GM21529 (cell line): Measurements from ENCODE around the gene ZSWIM8.
"Not testable (repeated sequence)": the region's sequence is repeated elsewhere in the genome, so short reads cannot be mapped to it uniquely, and the experiment has no call there.

Source experiments
- ATAC-seq: cut with Tn5 transposase; IDR thresholded peaks from one replicate; pipeline ENCODE4 v1.9.1; 2021; ENCODE audit not compliant: unreplicated experiment

Gene ZSWIM8

GRCh38 chr10:73772281-73773151, 12.9 kb upstream of the ZSWIM8 start:
- ATAC-seq: peak; percentile 65

- peak; percentile 0 for ATAC-seq
Measured at GRCh38 chr10:73773152-73773879, 12.1 kb upstream of the ZSWIM8 start.

DNA sequence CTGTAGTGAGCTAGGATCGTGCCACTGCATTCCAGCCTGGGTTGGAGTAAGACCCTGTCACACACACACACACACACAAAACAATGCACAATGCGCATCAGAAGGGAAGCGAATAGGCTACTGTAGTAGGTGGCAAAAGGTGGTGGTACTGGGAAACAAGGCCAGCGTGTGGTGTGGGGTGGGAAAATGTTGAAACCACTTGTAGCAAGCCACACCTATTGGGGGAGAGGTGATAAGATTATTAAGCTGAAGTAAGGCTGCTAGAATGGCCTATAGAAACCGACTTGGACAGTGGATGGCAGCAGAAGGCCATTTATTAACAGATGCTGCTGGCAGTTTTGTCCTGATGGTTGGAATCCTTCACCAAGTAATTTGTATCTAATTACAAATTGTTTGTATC, 10.8 kb upstream of the ZSWIM8 start:
- no peak for ATAC-seq

GRCh38 chr10:73779018-73779417, 6.4 kb upstream of the ZSWIM8 start:
- no peak for ATAC-seq

- no peak for ATAC-seq
Measured at GRCh38 chr10:73779539-73780197, 5.7 kb upstream of the ZSWIM8 start.

GRCh38 chr10:73780301-73780700, 5.1 kb upstream of the ZSWIM8 start:
- ATAC-seq: no peak

DNA sequence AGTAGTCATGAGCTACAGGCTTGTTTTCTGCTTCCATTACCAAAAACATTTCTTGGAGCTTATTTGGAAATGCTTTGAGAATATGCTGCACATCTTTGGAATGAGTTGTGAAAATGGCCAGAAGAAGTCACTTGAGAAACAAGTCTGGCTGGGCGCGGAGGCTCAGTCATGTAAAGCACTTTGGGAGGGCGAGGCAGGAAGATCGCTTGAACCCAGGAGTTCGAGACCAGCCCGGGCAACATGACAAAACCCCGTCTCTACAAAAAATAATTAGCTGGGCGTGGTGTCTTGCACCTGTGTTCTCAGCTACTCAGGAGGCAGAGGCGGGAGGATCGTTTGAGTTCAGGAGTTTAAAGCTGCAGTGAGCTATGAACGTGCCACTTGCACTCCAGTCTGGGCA, 4.4 kb upstream of the ZSWIM8 start:
- no peak for ATAC-seq

GRCh38 chr10:73781548-73781878, 3.9 kb upstream of the ZSWIM8 start:
- ATAC-seq: no peak

DNA sequence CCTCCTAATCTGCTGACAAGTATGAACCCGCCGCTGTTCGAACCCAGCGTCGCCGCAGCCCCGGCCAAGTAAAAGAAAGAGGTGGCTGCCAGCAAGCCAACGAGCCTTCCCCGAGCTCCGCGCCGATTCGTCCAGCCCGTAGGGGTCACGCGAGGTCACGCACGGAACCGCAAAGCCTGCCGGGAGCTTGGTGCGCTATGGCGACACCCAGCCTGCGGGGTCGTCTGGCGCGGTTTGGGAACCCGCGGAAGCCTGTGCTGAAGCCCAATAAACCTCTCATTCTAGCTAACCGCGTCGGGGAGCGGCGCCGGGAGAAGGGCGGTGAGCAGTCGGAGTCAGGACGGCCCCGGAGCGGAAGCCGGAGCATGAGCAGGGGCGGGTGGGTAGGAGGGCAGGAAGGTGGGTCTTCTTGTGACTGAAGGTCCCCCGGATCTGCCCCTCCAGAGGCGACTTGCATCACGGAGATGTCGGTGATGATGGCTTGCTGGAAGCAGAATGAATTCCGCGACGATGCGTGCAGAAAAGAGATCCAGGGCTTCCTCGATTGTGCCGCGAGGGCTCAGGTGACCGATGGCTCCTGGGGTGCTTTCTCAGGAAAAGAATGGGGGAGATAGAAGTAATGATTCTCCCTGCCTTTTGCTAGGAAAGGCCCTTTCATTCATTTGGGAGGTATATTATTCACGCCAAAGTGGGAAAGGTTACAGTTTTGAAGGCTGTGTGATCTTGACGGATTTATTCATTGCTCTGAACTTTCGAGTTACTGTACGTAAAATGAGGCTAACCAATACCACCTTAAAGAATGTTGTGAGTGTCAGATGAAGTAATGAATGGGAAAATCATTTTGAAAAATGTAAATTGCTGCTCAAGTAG, 3.3 kb upstream of the ZSWIM8 start, which contains the start of gene CHCHD1:
TSS of gene CHCHD1 (plus strand) at position 170 of the 870 bp plus-strand sequence. CDS start at position 198, 28 bp downstream.
- peak; percentile 51 for ATAC-seq

DNA sequence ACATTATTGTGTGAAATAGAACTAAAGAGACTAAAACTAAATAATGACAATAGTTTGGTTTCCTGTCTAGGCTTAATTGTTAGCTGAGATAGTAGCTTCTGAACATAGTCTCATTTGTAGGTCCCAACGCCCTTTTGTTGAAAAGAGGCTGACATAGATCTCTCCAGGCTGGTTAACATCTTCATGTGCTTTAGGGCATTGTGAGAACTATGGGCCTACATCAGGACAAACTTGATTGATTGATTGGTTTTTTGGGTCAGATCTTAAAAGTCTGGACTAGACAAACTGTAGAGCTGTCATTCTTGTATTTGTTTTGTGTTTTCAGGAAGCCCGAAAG, 2.7 kb upstream of the ZSWIM8 start:
- no peak for ATAC-seq

- ATAC-seq: peak; percentile 20
Measured at GRCh38 chr10:73785721-73786511, 510 bp downstream of the ZSWIM8 start.

- no peak for ATAC-seq
Measured at GRCh38 chr10:73786512-73786885, 1.1 kb downstream of the ZSWIM8 start.

DNA sequence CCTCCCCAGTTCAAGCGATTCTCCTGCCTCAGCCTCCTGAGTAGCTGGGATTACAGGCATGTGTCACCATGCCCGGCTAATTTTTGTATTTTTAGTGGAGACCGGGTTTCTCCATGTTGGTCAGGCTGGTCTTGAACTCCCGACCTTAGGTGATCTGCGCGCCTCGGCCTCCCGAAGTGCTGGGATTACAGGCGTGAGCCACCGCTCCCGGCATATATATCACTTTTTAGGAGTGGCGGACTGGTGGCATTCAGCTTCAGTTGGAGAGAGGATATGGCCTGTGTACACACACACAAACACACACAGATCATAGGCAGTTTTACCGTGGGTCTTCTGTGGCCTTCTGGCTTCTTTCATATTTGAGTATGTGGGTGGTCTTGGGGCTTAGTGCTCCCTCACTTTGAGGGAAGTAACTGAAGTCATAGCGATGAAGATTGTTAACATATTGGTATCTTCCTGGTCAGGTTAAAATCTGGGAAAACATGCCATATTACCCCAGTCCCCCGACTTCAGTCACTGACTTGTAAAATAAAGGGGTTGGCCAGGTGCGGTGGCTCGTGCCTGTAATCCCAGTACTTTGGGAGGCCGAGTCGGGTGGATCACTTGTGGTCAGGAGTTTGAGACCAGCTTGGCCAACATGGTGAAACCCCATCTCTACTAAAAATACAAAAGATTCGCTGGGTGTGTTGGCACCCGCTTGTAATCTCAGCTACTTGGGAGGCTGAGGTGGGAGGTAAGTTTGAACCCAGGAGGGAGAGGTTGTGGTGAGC, 1.8 kb downstream of the ZSWIM8 start:
- ATAC-seq: not testable (repeated sequence)

DNA sequence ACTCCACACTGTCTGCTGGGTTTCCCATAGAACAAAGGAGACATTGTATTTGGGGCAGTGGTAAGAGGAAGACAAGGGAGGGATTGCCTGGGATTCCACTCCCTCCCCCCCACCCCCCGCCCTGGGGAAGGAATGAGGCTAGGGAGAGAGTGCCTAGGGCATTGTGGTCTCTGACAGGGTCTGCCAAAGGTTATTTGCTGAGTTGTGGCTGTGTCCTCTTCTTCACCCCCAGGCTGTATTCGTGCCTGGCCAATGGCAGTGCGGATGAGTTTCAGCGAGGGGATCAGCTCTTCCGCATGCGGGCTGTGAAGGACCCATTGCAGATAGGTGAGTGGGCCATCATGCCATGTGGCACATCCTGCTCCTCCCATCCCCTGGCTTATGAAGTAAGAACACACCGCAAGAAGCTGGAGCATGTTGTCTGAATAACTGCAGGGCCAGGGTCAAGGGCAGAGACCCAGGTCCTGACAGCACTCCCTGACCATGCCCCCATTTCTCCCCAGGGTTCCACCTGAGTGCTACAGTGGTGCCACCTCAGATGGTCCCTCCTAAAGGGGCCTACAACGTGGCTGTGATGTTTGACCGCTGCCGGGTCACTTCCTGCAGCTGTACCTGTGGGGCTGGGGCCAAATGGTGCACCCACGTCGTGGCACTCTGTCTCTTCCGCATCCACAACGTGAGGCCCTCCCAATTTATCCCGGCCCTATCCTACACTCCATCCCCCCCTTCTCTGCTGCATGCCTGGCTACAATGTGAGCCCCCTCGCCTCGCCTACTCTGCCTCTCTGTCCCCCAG, 3.7 kb downstream of the ZSWIM8 start:
- no peak for ATAC-seq

- no peak for ATAC-seq
Measured at GRCh38 chr10:73789659-73790055, 4.3 kb downstream of the ZSWIM8 start.

- ATAC-seq: no peak
Measured at GRCh38 chr10:73790886-73791625, 5.7 kb downstream of the ZSWIM8 start.

DNA sequence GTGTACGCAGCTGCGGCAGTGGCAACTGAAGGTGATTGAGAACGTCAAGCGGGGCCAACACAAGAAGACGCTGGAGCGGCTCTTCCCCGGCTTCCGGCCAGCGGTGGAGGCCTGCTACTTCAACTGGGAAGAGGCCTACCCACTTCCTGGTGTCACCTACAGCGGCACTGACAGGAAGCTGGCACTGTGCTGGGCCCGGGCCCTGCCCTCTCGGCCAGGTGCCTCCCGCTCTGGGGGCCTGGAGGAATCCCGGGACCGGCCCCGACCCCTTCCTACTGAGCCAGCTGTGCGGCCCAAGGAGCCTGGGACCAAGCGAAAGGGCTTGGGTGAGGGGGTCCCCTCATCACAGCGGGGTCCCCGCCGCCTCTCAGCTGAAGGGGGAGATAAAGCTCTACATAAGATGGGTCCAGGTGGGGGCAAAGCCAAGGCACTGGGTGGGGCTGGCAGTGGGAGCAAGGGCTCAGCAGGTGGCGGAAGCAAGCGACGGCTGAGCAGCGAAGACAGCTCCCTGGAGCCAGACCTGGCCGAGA, 6.5 kb downstream of the ZSWIM8 start:
- no peak for ATAC-seq

- ATAC-seq: no peak
Measured at GRCh38 chr10:73793456-73793855, 8.1 kb downstream of the ZSWIM8 start.
